IMR-90 (cell line): Measurements from ENCODE around the gene SRC. TPM values are rescaled to one million over a fixed set of nuclear protein-coding genes. Genes with fewer than 3 reads are reported as not detected.

Experiments used
- ATAC-seq: fragments of 200-7000 bp; cut with Tn5 transposase; 2 replicates; pipeline ENCODE4 v1.9.1; 2020; ENCODE audit warnings: low read depth, mild to moderate bottlenecking, moderate library complexity
- BruUV-seq: library from RNA; stranded (reverse); fragments of 400-500 nt; replicated peaks from 2 replicates; lab custom pipeline; 2021; lab: Mats Ljungman, UMichigan
- CTCF ChIA-PET: fragments of 300-600 bp; formaldehyde crosslinking; extraction: SDS; loops from one replicate; lab custom pipeline; 2021; ENCODE audit warnings: antibody characterized with exemption; lab: Yijun Ruan, JAX
- POLR2A ChIA-PET: fragments of 300-600 bp; sonication (Branson Sonifier 250); formaldehyde crosslinking; loops from one replicate; lab custom pipeline; 2022; ENCODE audit warnings: antibody characterized with exemption; ENCODE audit not compliant: unreplicated experiment; lab: Charles Lee
- DNase-seq: peaks from one replicate; pipeline ENCODE4 v3.0.0; 2013
- H2AFZ ChIP-seq: replicated peaks from 2 replicates; pipeline ENCODE3; 2013; ENCODE audit warnings: low read length, mild to moderate bottlenecking; ENCODE audit not compliant: poor library complexity
- H2AK5ac ChIP-seq: 2 replicates; pipeline ENCODE4 v1.6.1; 2013; ENCODE audit warnings: low read depth, low read length, inconsistent platforms
- H2AK9ac ChIP-seq: replicated peaks from 2 replicates; pipeline ENCODE3; 2013; ENCODE audit warnings: mild to moderate bottlenecking, low read depth, low read length, moderate library complexity; ENCODE audit not compliant: poor library complexity
- H2BK120ac ChIP-seq: 2 replicates; pipeline ENCODE4 v1.6.1; 2013; ENCODE audit warnings: low read depth, low read length, inconsistent platforms
- H2BK15ac ChIP-seq: 3 replicates; pipeline ENCODE4 v1.6.1; 2013; ENCODE audit warnings: low read depth, low read length, inconsistent platforms
- H2BK20ac ChIP-seq: 2 replicates; pipeline ENCODE4 v1.6.1; 2013; ENCODE audit warnings: low read depth, mild to moderate bottlenecking, inconsistent platforms, low read length, moderate library complexity
- H2BK5ac ChIP-seq: 2 replicates; pipeline ENCODE4 v1.6.1; 2013; ENCODE audit warnings: mild to moderate bottlenecking, low read depth, low read length, inconsistent platforms; ENCODE audit not compliant: poor library complexity, severe bottlenecking
- H3K14ac ChIP-seq: replicated peaks from 2 replicates; pipeline ENCODE4 v1.6.1; 2013; ENCODE audit warnings: low read depth, low read length, inconsistent platforms
- H3K18ac ChIP-seq: 2 replicates; pipeline ENCODE4 v1.6.1; 2013; ENCODE audit warnings: low read depth, low read length, control low read depth
- H3K23ac ChIP-seq: 2 replicates; pipeline ENCODE4 v1.6.1; 2013; ENCODE audit warnings: low read depth, low read length, inconsistent platforms
- H3K27ac ChIP-seq: 2 replicates; pipeline ENCODE4 v1.5.1; 2013; ENCODE audit warnings: mild to moderate bottlenecking, control low read depth, low read length; ENCODE audit not compliant: insufficient read depth
- H3K27me3 ChIP-seq: 2 replicates; pipeline ENCODE4 v1.6.1; 2013; ENCODE audit warnings: low read length; ENCODE audit not compliant: control insufficient read depth, insufficient read depth
- H3K36me3 ChIP-seq: 2 replicates; pipeline ENCODE4 v1.6.1; 2013; ENCODE audit warnings: low read length, mixed read lengths; ENCODE audit not compliant: control insufficient read depth, insufficient read depth
- H3K4ac ChIP-seq: 2 replicates; pipeline ENCODE4 v1.6.1; 2013; ENCODE audit warnings: low read depth, low read length, inconsistent platforms
- H3K4me1 ChIP-seq: 2 replicates; pipeline ENCODE4 v1.6.1; 2013; ENCODE audit warnings: low read length, mixed read lengths; ENCODE audit not compliant: control insufficient read depth, insufficient read depth
- H3K4me2 ChIP-seq: 2 replicates; pipeline ENCODE4 v1.6.1; 2013; ENCODE audit warnings: low read depth, mild to moderate bottlenecking, control low read depth, low read length, moderate library complexity
- H3K4me3 ChIP-seq: 2 replicates; pipeline ENCODE4 v1.5.1; 2013; ENCODE audit warnings: low read depth, mild to moderate bottlenecking, control low read depth, low read length, moderate library complexity; ENCODE audit not compliant: insufficient read depth
- H3K56ac ChIP-seq: 2 replicates; pipeline ENCODE4 v1.6.1; 2013; ENCODE audit warnings: low read length, inconsistent platforms; ENCODE audit not compliant: insufficient read depth; ENCODE audit errors: extremely low read depth
- H3K79me1 ChIP-seq, 2 experiments: 2 replicates each; pipeline ENCODE4 v1.6.1; 2013; ENCODE audit warnings: low read length in 2 of 2, inconsistent platforms in 1 of 2, low read depth in 1 of 2
- H3K9ac ChIP-seq: 2 replicates; pipeline ENCODE4 v1.6.1; 2013; ENCODE audit warnings: low read depth, low read length, control low read depth
- H3K9me1 ChIP-seq: 2 replicates; pipeline ENCODE4 v1.6.1; 2013; ENCODE audit warnings: low read length, inconsistent platforms; ENCODE audit not compliant: insufficient read depth
- H3K9me3 ChIP-seq: 2 replicates; pipeline ENCODE4 v1.6.1; 2013; ENCODE audit warnings: low read length; ENCODE audit not compliant: control insufficient read depth, insufficient read depth
- H4K20me1 ChIP-seq: 2 replicates; pipeline ENCODE4 v1.6.1; 2013; ENCODE audit warnings: low read length, inconsistent platforms; ENCODE audit not compliant: insufficient read depth
- H4K5ac ChIP-seq: 2 replicates; pipeline ENCODE4 v1.6.1; 2013; ENCODE audit warnings: mild to moderate bottlenecking, low read depth, low read length, control low read depth
- H4K8ac ChIP-seq, 2 experiments: 2 replicates each; pipeline ENCODE4 v1.6.1; 2013; ENCODE audit warnings: low read depth in 2 of 2, low read length in 2 of 2, control low read depth in 1 of 2, inconsistent platforms in 1 of 2
- H4K91ac ChIP-seq: 2 replicates; pipeline ENCODE4 v1.6.1; 2013; ENCODE audit warnings: low read depth, low read length, inconsistent platforms; ENCODE audit not compliant: insufficient read depth
- CEBPB ChIP-seq: IDR thresholded peaks from 2 replicates; pipeline ENCODE4 v1.6.1; 2012; ENCODE audit warnings: low read depth, low read length, improper control_type of control experiment
- MAZ ChIP-seq: IDR thresholded peaks from 2 replicates; pipeline ENCODE4 v1.6.1; 2012; ENCODE audit warnings: low read depth, mild to moderate bottlenecking, low read length, improper control_type of control experiment, moderate library complexity, borderline replicate concordance
- POLR2A ChIP-seq: IDR thresholded peaks from 2 replicates; pipeline ENCODE4 v1.6.1; 2012; ENCODE audit warnings: mild to moderate bottlenecking, low read depth, low read length
- whole genome bisulfite sequencing, 2 experiments: methylation state at CpG; one replicate each; pipeline versions ENCODE4 v1.1.5 to v1.1.7; 2013; ENCODE audit warnings: missing lambda C conversion rate in 2 of 2; ENCODE audit not compliant: insufficient read length in 1 of 2; ENCODE audit errors: extremely low coverage in 2 of 2; 5-methylcytosine and 5-hydroxymethylcytosine counted together
- dilution Hi-C: fragments of 300-500 bp; cut with HindIII; formaldehyde crosslinking; loops from one replicate; pipeline ENCODE4 v1.14.3; 2018; ENCODE audit warnings: low sequenced_read_pairs; ENCODE audit not compliant: unreplicated experiment
- in situ Hi-C: fragments of 300-500 bp; cut with MboI; formaldehyde crosslinking; loops from 3 replicates; pipeline ENCODE4 v1.14.3; 2019; ENCODE audit warnings: low sequenced_read_pairs, inconsistent platforms, mixed read lengths
- intact Hi-C: fragments of 100-400 bp; cut with micrococcal nuclease; formaldehyde crosslinking; loops from 2 replicates; pipeline ENCODE4 v1.10.0; 2022
- polyA plus RNA-seq, 3 experiments: library from polyadenylated mRNA; depleted of rRNA; stranded (reverse); fragments of >200 nt; gene quantifications; 2 replicates each; pipeline ENCODE4 v1.2.3, GENCODE V29; 2012; ENCODE audit warnings: low replicate concordance in 1 of 3
- total RNA-seq: library from RNA; depleted of rRNA; stranded (reverse); fragments of >200 nt; gene quantifications from 2 replicates; pipeline ENCODE4 v1.2.3, GENCODE V29; 2012

The SRC gene
- total and polyA plus RNA-seq, 2 of the 4 experiments (the other 2 are of a cell fraction): 7.0 to 24.2 TPM

DNA sequence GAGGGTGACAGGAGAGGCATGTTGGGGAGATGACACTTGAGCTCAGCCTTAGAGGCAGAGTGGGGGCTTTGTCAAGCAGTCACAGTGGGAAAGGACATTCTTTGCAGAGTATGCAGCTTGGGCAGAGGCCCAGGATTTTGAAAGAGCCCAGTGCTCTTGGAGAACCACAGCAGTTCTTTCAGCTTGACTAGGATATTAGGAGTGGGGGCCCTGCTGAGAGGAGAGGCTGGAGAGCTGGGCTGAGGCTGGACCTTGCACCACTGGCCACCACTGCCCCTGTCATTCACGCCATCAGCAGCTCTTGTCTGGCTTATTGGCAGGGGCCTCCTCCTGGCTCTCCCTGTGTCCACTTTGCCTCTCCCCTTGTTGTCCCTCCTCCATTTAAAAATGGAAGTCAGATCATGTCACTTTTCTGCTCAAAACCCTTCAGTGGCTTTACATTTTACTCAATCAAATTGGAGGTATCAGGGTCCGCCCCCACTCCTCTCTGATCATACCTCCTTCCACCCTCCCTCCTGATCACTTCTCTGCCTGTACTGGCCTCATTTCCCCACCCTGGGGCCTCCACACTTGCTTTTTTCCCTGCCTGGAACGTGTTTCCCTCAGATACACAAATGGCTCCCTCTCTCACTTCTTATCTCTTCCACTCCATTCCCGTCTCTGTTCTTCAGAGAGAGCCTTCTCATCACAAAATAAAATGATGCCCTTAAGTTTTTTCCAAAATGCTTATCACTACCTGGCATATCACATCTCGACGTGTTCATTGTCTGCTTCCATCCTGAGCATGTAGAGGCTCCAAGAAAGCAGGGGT, 46.0 kb upstream of the SRC start:
- Histone ChIP-seq H4K5ac (peak overlapping the region; percentile 47; the same call in 1 of the 2 replicates), H3K18ac (peak overlapping the region; percentile 43), H3K4ac (peak overlapping the region; percentile 65), H2AK9ac (peak overlapping the region; percentile 49), H3K14ac (peak overlapping the region; percentile 26; the same call in 1 of the 2 replicates), H3K27me3 (no peaks in the 10 kb centered on the region), H4K20me1 (peaks cover 20% of the 10 kb centered on the region; the same call in 1 of the 2 replicates), H3K4me2 (peak overlapping the region; percentile 27; the same call in 1 of the 2 replicates), H2BK20ac (peak overlapping the region; percentile 9; the same call in 1 of the 2 replicates), H2BK15ac (peak overlapping the region; percentile 45; the same call in 2 of the 3 replicates), H2BK5ac (peak overlapping the region; percentile 88), H4K91ac (peak overlapping the region; percentile 57; the same call in 1 of the 2 replicates), H2BK120ac (peak overlapping the region; percentile 74), H3K27ac (peak overlapping the region; percentile 81), H3K23ac (peak overlapping the region; percentile 18; the same call in 1 of the 2 replicates), H3K56ac (no peak overlapping the region), H3K4me3 (no peak overlapping the region), H2AFZ (peak overlapping the region; percentile 44), H4K8ac (peak overlapping the region in 1 of 2 experiments; percentile 67; a peak in 2 of 4 replicates), H3K36me3 (peaks cover 20% of the 10 kb centered on the region), H3K4me1 (peaks cover 22% of the 10 kb centered on the region), H3K9me1 (peaks cover 44% of the 10 kb centered on the region), H3K9me3 (no peaks in the 10 kb centered on the region), H3K79me1 (peaks cover 46 to 73% of the 10 kb centered on the region in 2 experiments), H3K9ac (no peak overlapping the region), H2AK5ac (peak overlapping the region; percentile 70)
- ChIA-PET POLR2A (no interaction called here), CTCF (no interaction called here)
- dilution Hi-C loops: no loop called here
- WGBS, 2 experiments: 67% methylated on average over 4 of the region's 6 CpGs; no CpG with 5 or more reads in 1 of the 2 experiments
- intact Hi-C loops: no loop called here
- ATAC-seq (peak; percentile 35), DNase-seq (peak; percentile 65)
- TF ChIP-seq CEBPB (0 out of 2 replicates have a peak, but pooled peaks have one; percentile 29), MAZ (peak; percentile 73; the same call in 1 of the 2 replicates), POLR2A (no peak)
- BruUV-seq: no TSS peak
- in situ Hi-C loops: no loop called here
